BJ (cell line): ENCODE data around the gene WDFY2. TPM values are rescaled to one million over a fixed set of nuclear protein-coding genes. Genes with fewer than 3 reads are reported as not detected.

ENCODE experiments used
- CTCF ChIA-PET: fragments of 350-600 bp; formaldehyde crosslinking; extraction: SDS; loops from one replicate; lab custom pipeline; 2021; ENCODE audit warnings: antibody characterized with exemption, inconsistent platforms; lab: Yijun Ruan, JAX
- POLR2A ChIA-PET: fragments of 300-600 bp; sonication (Branson Sonifier 250); formaldehyde crosslinking; extraction: SDS; loops from one replicate; lab custom pipeline; 2021; ENCODE audit warnings: antibody characterized with exemption; lab: Charles Lee
- DNase-seq: peaks from one replicate; pipeline ENCODE4 v3.0.0-alpha.2; 2011; ENCODE audit warnings: low read depth
- H3K27me3 ChIP-seq: 2 replicates; pipeline ENCODE4 v1.6.0; 2011; ENCODE audit warnings: low read length; ENCODE audit not compliant: control insufficient read depth, insufficient read depth
- H3K36me3 ChIP-seq: 2 replicates; pipeline ENCODE4 v1.5.1; 2011; ENCODE audit warnings: low read length; ENCODE audit not compliant: control insufficient read depth, insufficient read depth
- H3K4me3 ChIP-seq: 2 replicates; pipeline ENCODE4 v1.5.1; 2011; ENCODE audit warnings: low read depth, mild to moderate bottlenecking, control low read depth, low read length
- polyA plus RNA-seq: library from polyadenylated mRNA; depleted of rRNA; stranded (reverse); fragments of >200 nt; gene quantifications from 2 replicates; pipeline ENCODE4 v1.2.3, GENCODE V29; 2011
- TF ChIP-seq, protein P1 (sequence below): IDR thresholded peaks from 2 replicates; pipeline ENCODE4 v1.5.1; 2011; ENCODE audit warnings: low read depth, mild to moderate bottlenecking, control low read depth, inconsistent platforms, low read length, moderate library complexity; ENCODE audit not compliant: insufficient read depth

The WDFY2 gene
- polyA plus RNA-seq, 1 experiment, result 4.3 TPM

DNA sequence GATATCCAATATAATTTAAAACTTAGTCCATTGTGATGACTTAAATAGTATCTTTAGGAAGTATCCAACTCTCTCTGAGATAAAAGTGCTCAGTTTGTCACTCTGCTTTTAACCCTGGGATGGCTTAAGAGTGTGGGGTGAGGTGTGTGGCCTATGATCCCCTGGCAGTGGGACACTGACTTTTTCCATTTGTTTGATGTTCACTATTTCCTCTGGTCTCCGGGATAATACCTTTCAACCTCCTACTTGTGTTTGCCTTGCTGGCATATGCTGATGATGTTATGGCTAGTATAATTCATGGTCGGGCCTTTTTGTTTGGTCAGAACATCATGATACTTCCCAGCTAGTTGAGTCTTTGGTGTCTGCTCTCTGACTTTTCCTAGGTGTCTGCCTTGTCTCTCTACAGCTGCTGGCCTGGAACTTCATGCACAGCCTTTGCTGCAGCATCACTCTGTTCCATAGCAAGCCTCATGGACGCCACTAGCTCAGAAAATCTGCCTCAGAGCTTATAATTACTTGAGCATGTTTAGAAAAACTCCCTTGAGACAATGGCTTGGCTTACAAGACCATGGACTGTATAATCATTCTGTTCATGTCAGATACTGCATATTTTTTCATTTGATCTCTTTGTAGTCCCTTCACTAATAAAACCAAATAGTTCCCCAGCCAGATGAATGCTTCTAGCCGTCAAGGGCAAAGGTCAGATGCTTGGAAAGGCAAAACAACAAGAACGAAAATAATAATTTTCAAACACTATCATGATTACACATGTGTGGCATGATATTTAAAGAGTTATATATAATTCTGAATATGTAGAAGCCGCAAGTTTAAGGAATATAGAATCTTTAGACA lies 75.2 kb downstream of the WDFY2 start:
- ChIA-PET CTCF (interaction anchor here (0.6 kb wide), 1 partner anchor 49 kb away, joined by 3 read pairs; no protein-coding TSS in a partner anchor), POLR2A (no interaction called here)
- no peak for DNase-seq

DNA sequence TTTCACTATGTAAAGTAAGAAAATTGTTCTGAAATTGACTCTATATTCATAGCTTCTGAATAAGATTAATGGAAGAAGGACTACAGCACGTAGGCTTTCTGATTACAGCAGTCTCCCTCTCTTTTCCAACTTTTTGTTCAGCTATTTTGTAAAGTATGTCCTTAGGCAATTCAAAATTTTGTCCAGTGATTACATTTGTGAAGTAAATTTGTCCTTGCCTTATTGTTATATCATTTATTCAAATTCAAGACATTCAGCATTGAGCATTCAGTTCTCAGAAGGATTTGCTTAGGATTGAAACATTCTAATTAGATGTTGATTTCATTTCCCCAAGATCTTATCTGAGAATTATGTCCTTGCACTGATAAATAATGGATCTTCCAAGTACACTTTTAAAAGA lies 76.6 kb downstream of the WDFY2 start:
- H3K36me3 ChIP-seq, result no peaks in the 10 kb centered on the region
- no peak overlapping the region for H3K4me3 ChIP-seq
- no peak for DNase-seq
- no peaks in the 10 kb centered on the region for H3K27me3 ChIP-seq
- ChIA-PET CTCF (no interaction called here), POLR2A (no interaction called here)
- TF ChIP-seq, protein P1, sequence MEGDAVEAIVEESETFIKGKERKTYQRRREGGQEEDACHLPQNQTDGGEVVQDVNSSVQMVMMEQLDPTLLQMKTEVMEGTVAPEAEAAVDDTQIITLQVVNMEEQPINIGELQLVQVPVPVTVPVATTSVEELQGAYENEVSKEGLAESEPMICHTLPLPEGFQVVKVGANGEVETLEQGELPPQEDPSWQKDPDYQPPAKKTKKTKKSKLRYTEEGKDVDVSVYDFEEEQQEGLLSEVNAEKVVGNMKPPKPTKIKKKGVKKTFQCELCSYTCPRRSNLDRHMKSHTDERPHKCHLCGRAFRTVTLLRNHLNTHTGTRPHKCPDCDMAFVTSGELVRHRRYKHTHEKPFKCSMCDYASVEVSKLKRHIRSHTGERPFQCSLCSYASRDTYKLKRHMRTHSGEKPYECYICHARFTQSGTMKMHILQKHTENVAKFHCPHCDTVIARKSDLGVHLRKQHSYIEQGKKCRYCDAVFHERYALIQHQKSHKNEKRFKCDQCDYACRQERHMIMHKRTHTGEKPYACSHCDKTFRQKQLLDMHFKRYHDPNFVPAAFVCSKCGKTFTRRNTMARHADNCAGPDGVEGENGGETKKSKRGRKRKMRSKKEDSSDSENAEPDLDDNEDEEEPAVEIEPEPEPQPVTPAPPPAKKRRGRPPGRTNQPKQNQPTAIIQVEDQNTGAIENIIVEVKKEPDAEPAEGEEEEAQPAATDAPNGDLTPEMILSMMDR, result no peak

More for the DNA sequence above, 75.2 kb downstream of the WDFY2 start:
- TF ChIP-seq, protein P1, result no peak
- Histone ChIP-seq H3K36me3 (no peaks in the 10 kb centered on the region), H3K27me3 (no peaks in the 10 kb centered on the region), H3K4me3 (no peak overlapping the region)

DNA sequence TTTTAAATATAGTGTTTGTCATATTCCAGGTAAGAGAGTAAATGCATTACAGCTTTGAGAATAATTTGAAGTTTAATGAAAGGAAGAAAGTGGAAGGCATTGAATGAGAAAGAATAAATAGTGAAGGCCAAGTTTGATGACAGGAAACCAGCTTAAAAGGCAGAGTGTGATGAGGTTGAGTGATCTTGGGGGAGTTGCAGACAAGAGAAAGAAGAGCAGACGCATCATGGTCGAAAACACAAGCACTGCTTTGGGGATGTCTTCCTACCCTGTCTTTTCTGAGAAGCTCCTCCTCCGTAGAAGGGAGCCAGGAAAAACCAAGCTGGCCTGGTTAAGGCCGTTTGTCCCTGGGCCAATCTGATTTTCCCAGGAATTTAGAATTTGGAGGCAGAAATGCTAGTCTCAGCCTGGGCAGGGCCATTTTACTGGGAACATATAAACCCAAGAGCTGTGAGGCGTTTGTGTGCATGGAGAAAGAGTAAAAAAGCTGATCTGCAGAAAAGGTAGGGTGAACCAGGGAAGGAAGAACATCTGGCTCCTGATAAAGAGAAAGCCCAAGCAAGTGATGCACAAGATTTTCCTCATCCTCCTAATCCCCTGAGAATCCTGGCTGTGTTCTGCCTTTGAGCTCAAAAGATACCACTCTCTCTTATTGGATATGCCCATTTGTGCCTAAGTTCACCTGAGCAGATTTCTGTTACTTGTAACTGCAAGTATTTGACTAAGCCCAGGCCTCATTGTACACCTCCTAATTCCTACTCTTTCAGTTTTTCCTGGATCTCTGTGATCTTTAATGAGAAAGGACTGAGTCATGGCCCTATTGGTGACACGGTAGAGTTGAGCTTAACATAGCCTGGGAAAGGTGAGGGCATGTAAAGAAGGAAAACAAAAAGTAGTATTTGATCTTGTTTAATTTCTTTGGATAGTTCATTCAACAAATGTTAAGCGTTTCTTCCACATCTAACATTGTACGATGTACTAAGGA lies 80.0 kb downstream of the WDFY2 start:
- ChIA-PET CTCF (interaction anchor here (1.0 to 1.4 kb wide), 3 partner anchors 9 to 59 kb away, joined by 3 to 4 read pairs (median 3); no protein-coding TSS in a partner anchor), POLR2A (no interaction called here)
- no peak overlapping the region for H3K4me3 ChIP-seq
- H3K36me3 ChIP-seq, result no peaks in the 10 kb centered on the region
- TF ChIP-seq, protein P1, result no peak
- H3K27me3 ChIP-seq, result no peaks in the 10 kb centered on the region
- no peak for DNase-seq

DNA sequence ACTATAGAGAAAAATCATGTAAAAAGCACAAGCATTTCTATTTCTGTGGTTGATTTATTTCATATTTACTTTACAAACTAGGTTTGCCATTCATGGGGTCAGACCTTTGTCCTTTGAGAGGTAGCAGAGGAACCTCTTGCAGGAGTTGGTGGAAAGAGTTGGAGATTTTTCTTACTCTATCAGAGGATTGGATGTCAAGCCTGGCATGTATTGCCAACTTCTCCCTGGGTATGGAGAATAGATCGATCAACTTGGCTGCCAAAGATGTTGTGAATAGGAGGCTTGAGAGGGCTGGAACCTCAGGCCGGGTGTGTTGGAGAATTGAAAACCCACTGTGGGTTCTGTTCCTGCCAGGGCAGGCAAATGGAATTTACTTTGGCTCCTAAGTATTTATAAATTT lies 81.2 kb downstream of the WDFY2 start:
- DNase-seq, result no peak
- no peak overlapping the region for H3K4me3 ChIP-seq
- TF ChIP-seq, protein P1, result no peak
- POLR2A ChIA-PET, result no interaction called here
- CTCF ChIA-PET, result no interaction called here
- H3K27me3 ChIP-seq, result no peaks in the 10 kb centered on the region
- H3K36me3 ChIP-seq, result no peaks in the 10 kb centered on the region

DNA sequence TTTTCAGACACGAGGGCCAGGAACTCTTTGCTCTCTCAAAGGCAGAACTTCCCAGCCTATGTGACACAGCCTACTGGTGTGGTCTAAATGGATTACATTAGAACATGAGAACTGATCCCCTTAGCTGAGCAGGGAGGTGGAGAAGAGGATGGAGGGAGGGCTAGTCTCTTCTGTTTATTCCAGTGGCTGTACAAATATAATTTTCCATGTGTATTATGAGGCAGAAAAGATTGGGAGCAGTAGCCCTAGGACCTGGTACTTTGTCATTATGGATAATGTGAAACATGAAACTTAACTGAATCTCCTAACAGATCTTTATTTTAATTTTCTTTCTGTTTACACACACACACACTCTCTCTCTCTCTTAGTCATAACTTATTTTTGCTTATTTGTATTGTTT lies 82.1 kb downstream of the WDFY2 start:
- POLR2A ChIA-PET, result no interaction called here
- Histone ChIP-seq H3K27me3 (no peaks in the 10 kb centered on the region), H3K36me3 (no peaks in the 10 kb centered on the region), H3K4me3 (no peak overlapping the region)
- TF ChIP-seq, protein P1, result no peak
- no peak for DNase-seq
- CTCF ChIA-PET, result no interaction called here
